ENCODE data around the gene CAMSAP2. TPM values are rescaled to one million over a fixed set of nuclear protein-coding genes. Genes with fewer than 3 reads are reported as not detected.

The CAMSAP2 gene
- polyA plus RNA-seq, 1 donor (not counting 4 experiments of a cell fraction or from before 2014, with no cell fraction given) = 47.8 TPM

- Histone ChIP-seq H3K4me1 (ENCODE audit: control insufficient read depth, extremely low read depth, insufficient read depth, low read length) (peaks cover 9% of the 10 kb centered on the region), H3K27ac (ENCODE audit: control insufficient read depth, insufficient read depth, low read length) (no peak overlapping the region), H3K9ac (ENCODE audit: control insufficient read depth, extremely low read depth, insufficient read depth, low read length) (no peak overlapping the region), H3K4me2 (ENCODE audit: control insufficient read depth, extremely low read depth, insufficient read depth, low read depth, low read length) (no peak overlapping the region), H3K9me3 (ENCODE audit: control insufficient read depth, low read depth, low read length) (no peaks in the 10 kb centered on the region), H3K36me3 (ENCODE audit: control insufficient read depth in 2 of 2, extremely low read depth in 1 of 2, insufficient read depth in 2 of 2, low read length in 2 of 2) (peaks cover 11 to 19% of the 10 kb centered on the region in 2 experiments), H4K20me1 (ENCODE audit: control insufficient read depth, extremely low read depth, insufficient read depth, low read length) (peaks cover 6% of the 10 kb centered on the region), H3K27me3 (ENCODE audit: control insufficient read depth, extremely low read depth, insufficient read depth, low read length) (no peaks in the 10 kb centered on the region), H3K79me2 (ENCODE audit: control insufficient read depth, insufficient read depth, low read length) (peaks cover 55% of the 10 kb centered on the region), H3K9me1 (ENCODE audit: control insufficient read depth, extremely low read depth, insufficient read depth, low read length) (no peaks in the 10 kb centered on the region), H2AFZ (ENCODE audit: control insufficient read depth, low read length) (no peak overlapping the region), H3K4me3 (ENCODE audit: control insufficient read depth in 2 of 3, extremely low read depth in 1 of 3, insufficient read depth in 2 of 3, low read depth in 1 of 3, low read length in 3 of 3) (no peak overlapping the region)
- dilution Hi-C loops (cut with MboI; ENCODE audit: extremely low pct_ligation_motif_present, low sequenced_read_pairs) = no loop called here
- FAIRE-seq = no peak
- TF ChIP-seq CTCF (optimal IDR thresholded peaks at IDR 0.05 in 1 of 3, IDR thresholded peaks at IDR 0.05 in 1 of 3, conservative IDR thresholded peaks at IDR 0.05 in 1 of 3; ENCODE audit: extremely low read depth in 1 of 3, insufficient read depth in 2 of 3, low read length in 3 of 3) = no peak
- DNase-seq (ENCODE audit: low read depth, low spot score) = no peak
These were observed 28.6 kb downstream of the CAMSAP2 start for GRCh38 chr1:200767321-200767720.

GRCh38 chr1:200771625-200772555 is 33.2 kb downstream of the CAMSAP2 start:
- no peak overlapping the region for H2AFZ ChIP-seq (ENCODE audit: control insufficient read depth, low read length)
- TF ChIP-seq CTCF (optimal IDR thresholded peaks at IDR 0.05 in 1 of 3, IDR thresholded peaks at IDR 0.05 in 1 of 3, conservative IDR thresholded peaks at IDR 0.05 in 1 of 3; ENCODE audit: extremely low read depth in 1 of 3, insufficient read depth in 2 of 3, low read length in 3 of 3) (no peak), EZH2 (IDR thresholded peaks at IDR 0.05; ENCODE audit: low read length) (no peak)
- H3K4me2 ChIP-seq (ENCODE audit: control insufficient read depth, extremely low read depth, insufficient read depth, low read depth, low read length) = peak overlapping the region; percentile 22
- peak overlapping the region; percentile 23 for H3K9ac ChIP-seq (ENCODE audit: control insufficient read depth, extremely low read depth, insufficient read depth, low read length)
- H3K9me3 ChIP-seq (ENCODE audit: control insufficient read depth, low read depth, low read length) = no peaks in the 10 kb centered on the region
- dilution Hi-C loops (cut with MboI; ENCODE audit: extremely low pct_ligation_motif_present, low sequenced_read_pairs) = no loop called here
- peaks cover 4% of the 10 kb centered on the region for H4K20me1 ChIP-seq (ENCODE audit: control insufficient read depth, extremely low read depth, insufficient read depth, low read length)
- DNase-seq (ENCODE audit: low read depth, low spot score) = peak; percentile 75
- H3K27ac ChIP-seq (ENCODE audit: control insufficient read depth, insufficient read depth, low read length) = peak overlapping the region; percentile 68
- H3K36me3 ChIP-seq (ENCODE audit: control insufficient read depth in 2 of 2, extremely low read depth in 1 of 2, insufficient read depth in 2 of 2, low read length in 2 of 2) = peaks cover 6 to 16% of the 10 kb centered on the region in 2 experiments
- H3K4me3 ChIP-seq (ENCODE audit: control insufficient read depth in 2 of 3, extremely low read depth in 1 of 3, insufficient read depth in 2 of 3, low read depth in 1 of 3, low read length in 3 of 3) = no peak overlapping the region
- H3K27me3 ChIP-seq (ENCODE audit: control insufficient read depth, extremely low read depth, insufficient read depth, low read length) = no peaks in the 10 kb centered on the region
- H3K79me2 ChIP-seq (ENCODE audit: control insufficient read depth, insufficient read depth, low read length) = peaks cover 62% of the 10 kb centered on the region
- peaks cover 12% of the 10 kb centered on the region for H3K4me1 ChIP-seq (ENCODE audit: control insufficient read depth, extremely low read depth, insufficient read depth, low read length)
- H3K9me1 ChIP-seq (ENCODE audit: control insufficient read depth, extremely low read depth, insufficient read depth, low read length) = no peaks in the 10 kb centered on the region
- peak; percentile 90 for FAIRE-seq

All from keratinocyte (primary cell).